KOPT-K1 (cell line): Measurements from ENCODE around the gene RNF10.
"Not testable (repeated sequence)": the region's sequence is repeated elsewhere in the genome, so short reads cannot be mapped to it uniquely, and the experiment has no call there.

Source experiments
- H3K27ac ChIP-seq: fragments of 200-600 bp; sonication (generic); 2 replicates; pipeline ENCODE4 v1.5.1; 2016; ENCODE audit warnings: antibody characterized with exemption, mild to moderate bottlenecking, low read depth, low read length; ENCODE audit not compliant: poor library complexity, severe bottlenecking
- H3K36me3 ChIP-seq: fragments of 200-600 bp; sonication (generic); 2 replicates; pipeline ENCODE4 v1.5.1; 2017; ENCODE audit warnings: antibody characterized with exemption, mild to moderate bottlenecking, low read length, moderate library complexity; ENCODE audit not compliant: insufficient read depth
- H3K9me3 ChIP-seq: fragments of 200-600 bp; sonication (generic); 2 replicates; pipeline ENCODE4 v1.5.1; 2017; ENCODE audit warnings: antibody characterized with exemption, low read length, mild to moderate bottlenecking; ENCODE audit not compliant: insufficient read depth, poor library complexity, severe bottlenecking

RNF10 gene

GRCh38 chr12:120504587-120504986 lies 29.6 kb upstream of the RNF10 start:
- H3K36me3 ChIP-seq: peaks cover 71% of the 10 kb centered on the region
- H3K9me3 ChIP-seq: no peaks in the 10 kb centered on the region
- no peak overlapping the region for H3K27ac ChIP-seq

- Histone ChIP-seq H3K36me3 (peaks cover 52% of the 10 kb centered on the region), H3K27ac (no peak overlapping the region), H3K9me3 (no peaks in the 10 kb centered on the region)
These were observed 25.6 kb upstream of the RNF10 start for GRCh38 chr12:120508537-120508936.

GRCh38 chr12:120514002-120514401 lies 20.2 kb upstream of the RNF10 start:
- H3K36me3 ChIP-seq: peaks cover 50% of the 10 kb centered on the region

GRCh38 chr12:120515496-120515895 lies 18.7 kb upstream of the RNF10 start:
- H3K27ac ChIP-seq: no peak overlapping the region
- peaks cover 38% of the 10 kb centered on the region for H3K36me3 ChIP-seq
- H3K9me3 ChIP-seq: no peaks in the 10 kb centered on the region

More at GRCh38 chr12:120514002-120514401, 20.2 kb upstream of the RNF10 start:
- Histone ChIP-seq H3K9me3 (no peaks in the 10 kb centered on the region), H3K27ac (no peak overlapping the region)

GRCh38 chr12:120519324-120519723 lies 14.8 kb upstream of the RNF10 start:
- not testable (repeated sequence) for H3K9me3 ChIP-seq, H3K27ac ChIP-seq
- peaks cover 45% of the 10 kb centered on the region for H3K36me3 ChIP-seq

GRCh38 chr12:120522568-120522967 lies 11.6 kb upstream of the RNF10 start:
- Histone ChIP-seq H3K9me3 (no peaks in the 10 kb centered on the region), H3K36me3 (peaks cover 21% of the 10 kb centered on the region), H3K27ac (no peak overlapping the region)

GRCh38 chr12:120528861-120529525 lies 5.2 kb upstream of the RNF10 start, which contains the start of gene COQ5:
Gene COQ5, minus strand, starts transcription at chr12:120529158. Its CDS starts 17 bp downstream, at chr12:120529141.
- no peaks in the 10 kb centered on the region for H3K36me3 ChIP-seq
- H3K27ac ChIP-seq: peak within 1 kb of the TSS; percentile 86
- H3K9me3 ChIP-seq: no peaks in the 10 kb centered on the region

- no peaks in the 10 kb centered on the region for H3K36me3 ChIP-seq
- peak overlapping the region; percentile 86 for H3K27ac ChIP-seq
- no peaks in the 10 kb centered on the region for H3K9me3 ChIP-seq
These were observed 4.3 kb upstream of the RNF10 start for GRCh38 chr12:120529641-120530417.

GRCh38 chr12:120530418-120530761 lies 3.8 kb upstream of the RNF10 start:
- not testable (repeated sequence) for H3K36me3 ChIP-seq, H3K9me3 ChIP-seq, H3K27ac ChIP-seq

GRCh38 chr12:120532701-120533238 lies 1.4 kb upstream of the RNF10 start:
- H3K9me3 ChIP-seq: no peaks in the 10 kb centered on the region
- peaks cover 21% of the 10 kb centered on the region for H3K36me3 ChIP-seq
- no peak overlapping the region for H3K27ac ChIP-seq

GRCh38 chr12:120534703-120535655 lies 823 bp downstream of the RNF10 start:
- Histone ChIP-seq H3K27ac (peak overlapping the region; percentile 84), H3K9me3 (no peaks in the 10 kb centered on the region), H3K36me3 (peaks cover 43% of the 10 kb centered on the region)

GRCh38 chr12:120536064-120536791 lies 2.1 kb downstream of the RNF10 start:
- no peak overlapping the region for H3K27ac ChIP-seq
- H3K9me3 ChIP-seq: no peaks in the 10 kb centered on the region
- H3K36me3 ChIP-seq: peaks cover 55% of the 10 kb centered on the region

GRCh38 chr12:120537856-120538220 lies 3.7 kb downstream of the RNF10 start:
- no peaks in the 10 kb centered on the region for H3K9me3 ChIP-seq
- H3K36me3 ChIP-seq: peaks cover 71% of the 10 kb centered on the region
- no peak overlapping the region for H3K27ac ChIP-seq
